K562 (cell line): ENCODE results near the gene ADAM23.

Source experiments
- ATF2 ChIP-seq: sonication (generic); formaldehyde crosslinking; IDR thresholded peaks from 2 replicates; pipeline ENCODE4 v1.8.1; 2022; ENCODE audit warnings: missing genetic modification reagents
- CREM ChIP-seq: IDR thresholded peaks from 2 replicates; pipeline ENCODE4 v1.6.1; 2014; ENCODE audit warnings: antibody characterized with exemption, low read depth
- CTCF ChIP-seq, 3 experiments: IDR thresholded peaks in 2 of 3; conservative IDR thresholded peaks in 1 of 3; 2 replicates each; pipeline ENCODE4 v1.5.1; 2011 to 2012; ENCODE audit warnings: low read length in 3 of 3, mild to moderate bottlenecking in 3 of 3, control low read depth in 2 of 3, improper control_type of control experiment in 1 of 3, inconsistent platforms in 1 of 3, low read depth in 1 of 3, mixed read lengths in 1 of 3, moderate library complexity in 1 of 3; ENCODE audit not compliant: insufficient read depth in 2 of 3
- EP300 ChIP-seq: IDR thresholded peaks from 2 replicates; pipeline ENCODE4 v1.6.1; 2012; ENCODE audit warnings: low read length, improper control_type of control experiment
- HDAC2 ChIP-seq: fragments of 450-650 bp; IDR thresholded peaks from 2 replicates; pipeline ENCODE4 v1.6.1; 2016; ENCODE audit warnings: mild to moderate bottlenecking
- L3MBTL2 ChIP-seq: fragments of 450-650 bp; IDR thresholded peaks from 2 replicates; pipeline ENCODE4 v1.6.1; 2016; ENCODE audit warnings: mild to moderate bottlenecking, moderate library complexity
- MTF1 ChIP-seq: fragments of 250-450 bp; sonication (Bioruptor Pico); IDR thresholded peaks from 2 replicates; pipeline ENCODE4 v1.9.0; 2021; ENCODE audit warnings: moderate library complexity, mild to moderate bottlenecking, inconsistent platforms, borderline replicate concordance
- NFYB ChIP-seq: IDR thresholded peaks from 2 replicates; pipeline ENCODE4 v1.6.1; 2011; ENCODE audit warnings: mild to moderate bottlenecking, moderate library complexity; ENCODE audit not compliant: insufficient read length; ENCODE audit errors: extremely low read depth
- POLR2A ChIP-seq: fragments of 450-650 bp; conservative IDR thresholded peaks from 2 replicates; pipeline ENCODE4 v1.6.1; 2016
- RAD21 ChIP-seq, 2 experiments: fragments of 250-450 bp in 1 of 2; fragments of 450-650 bp in 1 of 2; sonication (Bioruptor Pico) in 1 of 2; formaldehyde crosslinking in 1 of 2; IDR thresholded peaks in 1 of 2; conservative IDR thresholded peaks in 1 of 2; 2 replicates each; pipeline versions ENCODE4 v1.4.0 to v1.8.0; 2020 to 2022; ENCODE audit warnings: mild to moderate bottlenecking in 2 of 2, moderate library complexity in 1 of 2
- SP1 ChIP-seq: sonication (generic); formaldehyde crosslinking; IDR thresholded peaks from 2 replicates; pipeline ENCODE4 v1.8.1; 2022; ENCODE audit warnings: mild to moderate bottlenecking, missing genetic modification reagents
- TAF1 ChIP-seq: IDR thresholded peaks from 2 replicates; pipeline ENCODE4 v1.6.1; 2011; ENCODE audit warnings: mild to moderate bottlenecking, low read length, moderate library complexity; ENCODE audit not compliant: insufficient read depth, control insufficient read depth, severe bottlenecking; ENCODE audit errors: extremely low read depth
- ZNF239 ChIP-seq: fragments of 250-450 bp; sonication (Bioruptor Pico); IDR thresholded peaks from 2 replicates; pipeline ENCODE4 v1.4.0; 2020; ENCODE audit warnings: mild to moderate bottlenecking

GRCh38 chr2:206555721-206556120 is 112.4 kb downstream of the ADAM23 start:
- TF ChIP-seq ZNF239 (CRISPR knock-in tag) (no peak), L3MBTL2 (no peak), TAF1 (no peak), RAD21 (CRISPR knock-in tag; conservative IDR thresholded peaks at IDR 0.05 in 1 of 2, IDR thresholded peaks at IDR 0.05 in 1 of 2) (no peak), ATF2 (CRISPR knock-in tag) (no peak), CTCF (IDR thresholded peaks at IDR 0.05 in 2 of 3, conservative IDR thresholded peaks at IDR 0.05 in 1 of 3; ENCODE audit: insufficient read depth in 2 of 3, low read depth in 1 of 3, low read length in 3 of 3) (no peak), POLR2A (no peak), NFYB (no peak), CREM (no peak), EP300 (no peak), SP1 (no peak), MTF1 (CRISPR knock-in tag) (no peak), HDAC2 (no peak)
